HPDE6-E6E7 (cell line): Measurements from ENCODE around the gene SP7.
A peak's percentile ranks its signal among the peaks of the same experiment; 100 is the strongest.
"Not testable (repeated sequence)": the region's sequence is repeated elsewhere in the genome, so short reads cannot be mapped to it uniquely, and the experiment has no call there.

ENCODE experiments used
- DNase-seq: peaks from one replicate; pipeline ENCODE4 v3.0.0; 2011; ENCODE audit warnings: missing footprints; ENCODE audit errors: extremely low spot score

SP7 gene

DNA sequence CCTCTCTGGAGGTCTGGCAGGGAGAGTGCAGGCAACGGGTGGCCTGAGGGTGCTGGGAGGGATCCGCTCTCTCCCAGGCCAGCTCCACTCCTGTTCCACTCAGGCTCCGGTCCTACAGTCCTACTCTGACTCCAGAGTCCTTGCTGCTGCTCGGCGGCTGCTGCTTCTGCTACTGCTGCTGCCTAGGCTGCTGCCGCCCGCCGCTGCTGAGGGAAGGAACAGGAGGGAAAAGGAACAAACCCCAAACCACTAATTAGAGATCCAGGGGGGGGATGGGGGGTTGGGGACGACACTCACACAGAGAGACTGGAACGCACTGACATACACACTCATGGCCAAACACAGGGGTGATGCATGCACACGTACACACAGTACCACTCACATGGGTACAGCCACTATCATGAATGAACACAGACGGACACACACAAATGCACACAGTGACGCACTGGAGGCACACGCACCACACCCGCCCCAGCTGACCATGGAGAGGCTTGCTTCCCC lies at the start of gene SP7:
TSS of gene SP7 (minus strand) at position 174 of the 501 bp plus-strand sequence. CDS start 708 bp downstream, outside the sequence.
- DNase-seq, result no peak

DNA sequence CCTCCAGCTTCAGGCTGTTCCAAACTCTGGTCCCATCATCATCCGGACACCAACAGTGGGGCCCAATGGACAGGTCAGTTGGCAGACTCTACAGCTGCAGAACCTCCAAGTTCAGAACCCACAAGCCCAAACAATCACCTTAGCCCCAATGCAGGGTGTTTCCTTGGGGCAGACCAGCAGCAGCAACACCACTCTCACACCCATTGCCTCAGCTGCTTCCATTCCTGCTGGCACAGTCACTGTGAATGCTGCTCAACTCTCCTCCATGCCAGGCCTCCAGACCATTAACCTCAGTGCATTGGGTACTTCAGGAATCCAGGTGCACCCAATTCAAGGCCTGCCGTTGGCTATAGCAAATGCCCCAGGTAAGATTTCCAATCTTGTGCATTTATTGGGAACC lies 47.1 kb upstream of the SP7 start:
- no peak for DNase-seq

DNA sequence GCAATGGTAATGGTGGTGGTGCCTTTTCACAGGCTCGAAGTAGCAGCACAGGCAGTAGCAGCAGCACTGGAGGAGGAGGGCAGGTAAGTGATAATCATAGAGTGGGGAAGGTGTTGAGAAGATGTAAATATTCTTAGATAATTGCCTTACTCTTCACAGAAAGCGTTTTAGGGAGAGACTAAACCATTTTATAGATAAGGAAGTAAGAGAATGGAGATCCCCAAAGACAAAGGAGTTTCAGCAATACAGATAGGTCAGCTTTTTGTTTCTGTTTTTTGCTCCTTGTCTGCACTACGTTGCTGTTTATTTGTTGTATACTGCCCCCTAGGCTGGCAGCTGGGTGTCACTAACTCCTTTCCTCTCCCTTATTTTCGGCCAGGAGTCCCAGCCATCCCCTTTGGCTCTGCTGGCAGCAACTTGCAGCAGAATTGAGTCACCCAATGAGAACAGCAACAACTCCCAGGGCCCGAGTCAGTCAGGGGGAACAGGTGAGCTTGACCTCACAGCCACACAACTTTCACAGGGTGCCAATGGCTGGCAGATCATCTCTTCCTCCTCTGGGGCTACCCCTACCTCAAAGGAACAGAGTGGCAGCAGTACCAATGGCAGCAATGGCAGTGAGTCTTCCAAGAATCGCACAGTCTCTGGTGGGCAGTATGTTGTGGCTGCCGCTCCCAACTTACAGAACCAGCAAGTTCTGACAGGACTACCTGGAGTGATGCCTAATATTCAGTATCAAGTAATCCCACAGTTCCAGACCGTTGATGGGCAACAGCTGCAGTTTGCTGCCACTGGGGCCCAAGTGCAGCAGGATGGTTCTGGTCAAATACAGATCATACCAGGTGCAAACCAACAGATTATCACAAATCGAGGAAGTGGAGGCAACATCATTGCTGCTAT lies 45.8 kb upstream of the SP7 start:
- DNase-seq, result peak; percentile 74

DNA sequence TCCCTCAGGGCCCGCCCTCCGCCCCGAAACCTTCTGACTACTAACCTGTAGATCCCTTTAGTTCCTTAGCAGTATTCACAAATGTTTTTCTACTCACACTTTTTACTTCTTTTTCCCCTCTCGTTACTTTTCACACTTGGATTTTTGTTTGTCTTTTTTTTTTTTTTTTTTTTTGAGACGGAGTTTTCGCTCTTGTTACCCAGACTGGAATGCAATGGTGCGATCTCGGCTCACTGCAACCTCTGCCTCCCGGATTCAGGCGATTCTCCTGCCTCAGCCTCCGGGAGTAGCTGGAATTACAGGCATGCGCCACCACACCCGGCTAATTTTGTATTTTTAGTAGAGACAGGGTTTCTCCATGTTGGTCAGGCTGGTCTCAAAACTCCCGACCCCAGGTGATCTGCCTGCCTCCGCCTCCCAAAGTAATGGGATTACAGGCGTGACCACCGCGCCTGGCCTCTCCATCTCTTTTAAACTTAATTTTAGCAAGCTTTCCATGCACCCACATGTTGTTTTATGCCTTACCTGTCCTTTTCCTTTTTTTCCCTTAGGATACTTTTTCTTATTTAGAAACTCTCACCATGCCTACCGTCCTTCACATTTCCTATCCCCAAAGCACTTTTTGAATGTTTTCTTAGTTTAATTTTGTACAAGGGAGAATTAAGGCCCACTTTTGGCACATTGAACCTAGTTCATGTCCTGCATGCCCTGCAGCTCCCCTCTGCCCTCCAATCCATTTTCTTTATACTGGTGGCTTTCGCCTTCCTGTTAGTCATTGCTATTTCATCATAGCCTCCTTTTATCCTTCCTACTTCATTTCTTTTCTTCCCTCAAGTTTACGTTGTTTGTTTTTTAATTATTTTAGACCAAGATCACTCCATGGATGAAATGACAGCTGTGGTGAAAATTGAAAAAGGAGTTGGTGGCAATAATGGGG lies 44.9 kb upstream of the SP7 start:
- no peak for DNase-seq

DNA sequence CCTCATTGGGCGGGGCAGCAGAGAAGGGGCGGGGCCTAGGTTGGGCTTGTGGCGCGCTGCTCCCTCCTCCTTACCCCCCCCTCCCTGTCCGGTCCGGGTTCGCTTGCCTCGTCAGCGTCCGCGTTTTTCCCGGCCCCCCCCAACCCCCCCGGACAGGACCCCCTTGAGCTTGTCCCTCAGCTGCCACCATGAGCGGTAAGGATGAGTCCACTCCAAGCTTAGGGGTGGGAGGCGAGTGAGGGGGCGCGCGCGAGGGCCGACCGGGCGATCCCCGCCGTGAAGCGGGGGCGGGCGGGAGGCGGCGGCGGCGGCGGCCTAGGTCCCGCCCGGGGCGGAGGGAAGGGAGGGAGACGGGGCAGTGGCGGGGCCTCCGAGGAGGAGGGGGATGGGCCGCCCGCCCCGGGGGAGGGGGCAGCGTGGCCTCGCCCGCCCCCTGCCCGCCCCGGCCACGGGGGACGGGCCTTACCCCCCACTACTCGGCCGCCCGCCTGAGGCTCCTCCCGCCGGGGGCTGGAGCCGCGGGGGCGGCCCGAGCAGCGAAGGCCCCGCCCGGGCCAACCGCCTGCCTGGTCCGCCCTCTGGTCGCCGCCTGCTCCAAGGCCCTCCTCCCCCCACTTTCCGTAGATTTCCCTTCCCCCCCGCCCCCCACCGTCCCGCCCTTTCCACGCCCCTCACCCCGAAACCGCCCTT lies 44.1 kb upstream of the SP7 start, which contains the start of gene SP1:
TSS of gene SP1 (plus strand) at position 73 of the 690 bp plus-strand sequence. CDS start at position 189, 116 bp downstream.
- DNase-seq, result peak; percentile 74

DNA sequence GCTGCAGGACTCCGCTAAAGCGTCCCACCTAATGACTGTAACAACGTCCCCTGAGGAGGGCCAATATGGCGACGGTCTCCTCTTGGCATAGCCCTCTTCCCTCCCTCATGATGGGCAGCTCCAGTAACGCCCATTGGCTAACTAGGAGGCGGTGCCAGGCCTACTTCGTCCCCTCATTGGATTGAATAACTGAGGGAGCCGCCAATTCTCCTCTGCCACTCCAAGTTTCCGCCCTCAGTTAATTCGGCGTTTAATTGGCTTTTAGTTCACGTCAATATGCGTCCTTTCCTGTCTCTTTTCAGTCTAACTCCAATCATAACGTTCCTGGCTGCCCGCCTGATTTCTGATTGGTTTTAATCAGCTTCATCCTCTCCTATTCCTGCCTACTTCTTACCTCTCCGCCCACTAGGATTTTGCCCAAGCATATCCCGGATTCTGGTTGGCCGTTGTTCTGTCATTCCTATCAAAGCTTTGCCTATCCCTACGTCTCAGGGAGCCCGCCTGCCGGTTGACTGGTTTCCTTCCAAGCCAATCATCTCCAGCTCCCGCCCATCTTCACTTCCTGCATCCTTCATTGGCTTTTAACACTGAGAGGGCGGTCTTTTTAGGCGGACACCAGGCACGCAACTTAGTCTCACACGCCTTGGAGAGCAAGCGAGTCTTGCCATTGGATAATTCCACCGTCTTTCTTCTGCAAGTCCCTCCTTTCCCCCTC lies 43.4 kb upstream of the SP7 start:
- DNase-seq, result peak; percentile 93

DNA sequence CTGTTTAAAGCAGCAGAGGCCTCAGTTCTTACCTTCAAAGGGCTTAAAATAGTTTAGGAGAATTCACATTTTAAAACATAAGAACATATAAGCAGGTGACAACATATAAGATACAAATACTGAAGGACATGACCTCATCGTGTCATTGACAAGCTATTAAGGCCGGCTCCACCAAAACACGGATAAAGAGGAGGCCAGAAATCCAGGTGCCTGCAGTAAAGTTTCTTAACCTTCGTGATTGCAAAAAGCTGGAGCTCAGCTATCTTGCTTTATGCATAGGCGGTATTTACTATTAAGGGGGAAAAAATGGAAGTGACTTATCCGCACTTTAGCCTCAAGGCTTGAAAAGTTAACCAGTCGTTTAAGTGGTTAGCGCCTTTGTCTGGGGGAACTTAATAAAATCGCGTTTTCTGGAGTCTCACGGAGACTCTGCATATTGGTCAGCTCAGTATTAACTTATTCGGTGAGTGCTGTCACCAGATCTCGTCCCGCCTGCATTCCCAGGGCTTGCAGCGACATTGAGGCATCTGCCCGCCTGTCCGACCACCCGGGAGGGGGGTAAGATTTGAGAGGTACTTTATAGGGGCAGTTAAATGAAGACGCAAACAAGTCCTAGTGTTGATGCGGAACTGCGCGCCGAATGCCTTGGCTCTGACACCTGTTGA lies 42.7 kb upstream of the SP7 start:
- DNase-seq, result no peak

DNA sequence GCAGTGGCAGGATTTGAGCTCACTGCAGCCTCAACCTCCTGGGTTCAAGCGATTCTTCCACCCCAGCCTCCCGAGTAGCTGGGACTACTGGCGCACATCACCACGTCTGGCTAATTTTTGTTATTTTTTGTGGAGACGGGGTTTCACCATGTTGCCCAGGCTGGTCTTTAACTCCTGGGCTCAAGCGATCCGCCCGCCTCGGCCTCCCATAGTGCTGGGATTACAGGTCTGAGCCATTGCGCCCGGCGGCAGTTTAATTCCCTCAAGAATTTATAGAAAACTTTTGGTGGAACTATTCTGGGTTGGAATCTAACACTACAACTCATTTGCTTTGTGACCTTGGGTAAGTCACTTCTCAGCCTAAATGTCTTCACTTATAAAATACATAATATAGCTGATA lies 42.1 kb upstream of the SP7 start:
- DNase-seq, result no peak

DNA sequence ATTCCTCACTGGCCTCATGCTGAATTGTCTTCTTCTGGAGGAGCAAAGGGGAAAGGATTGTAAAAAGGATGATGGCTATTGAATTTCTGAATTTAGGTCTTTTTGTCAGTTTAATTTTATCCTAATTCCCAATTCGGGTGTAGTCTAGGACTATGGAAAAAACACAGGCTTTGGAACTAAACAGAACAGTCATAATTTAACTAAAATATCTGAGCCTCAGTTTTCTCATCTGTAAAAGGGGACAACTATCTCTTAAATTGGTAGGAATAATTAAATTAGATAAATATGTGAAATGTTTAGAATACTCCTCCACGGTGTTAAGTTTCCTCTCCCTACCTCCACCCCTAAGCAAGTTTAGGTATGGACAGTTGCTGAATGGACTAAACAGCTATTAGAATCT lies 40.6 kb upstream of the SP7 start:
- DNase-seq, result no peak

DNA sequence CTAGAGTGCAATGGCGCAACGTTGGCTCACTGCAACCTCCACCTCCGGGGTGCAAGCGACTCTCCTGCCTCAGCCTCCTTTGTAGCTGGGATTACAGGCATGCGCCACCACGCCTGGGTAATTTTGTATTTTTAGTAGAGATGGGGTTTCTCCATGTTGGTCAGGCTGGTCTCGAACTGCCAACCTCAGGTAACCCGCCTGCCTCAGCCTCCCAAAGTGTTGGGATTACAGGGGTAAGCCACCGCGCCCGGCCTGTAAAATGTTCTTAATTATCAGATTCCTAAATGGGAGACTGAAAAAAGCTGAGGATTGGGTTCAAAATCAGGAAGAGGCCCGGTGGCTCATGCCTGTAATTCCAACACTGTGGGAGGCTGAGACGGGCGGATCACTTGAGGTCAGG lies 38.1 kb upstream of the SP7 start:
- not testable (repeated sequence) for DNase-seq

DNA sequence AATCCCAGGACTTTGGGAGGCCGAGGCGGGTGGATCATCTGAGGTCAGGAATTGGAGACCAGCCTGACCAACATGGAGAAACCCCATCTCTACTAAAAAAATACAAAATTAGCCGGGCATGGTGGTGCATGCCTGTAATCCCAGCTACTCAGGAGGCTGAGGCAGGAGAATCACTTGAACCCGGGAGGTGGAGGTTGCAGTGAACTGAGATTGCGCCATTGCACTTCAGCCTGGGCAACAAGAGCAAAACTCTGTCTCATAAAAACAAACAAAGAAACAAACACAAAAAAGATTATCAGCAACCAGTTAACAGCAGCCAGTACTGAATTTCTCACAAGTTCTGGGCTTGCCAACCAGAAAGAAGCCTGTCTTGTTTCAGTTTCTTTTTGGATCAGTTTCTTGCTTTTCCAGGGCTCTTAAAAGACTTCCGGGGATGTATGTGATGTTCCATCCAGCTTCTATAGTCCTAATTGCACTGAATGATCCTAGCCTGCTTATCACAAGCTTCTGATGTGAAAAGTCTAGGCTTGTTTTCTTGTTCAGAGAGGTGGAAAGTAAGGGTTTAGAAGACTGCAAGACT lies 37.5 kb upstream of the SP7 start:
- not testable (repeated sequence) for DNase-seq

DNA sequence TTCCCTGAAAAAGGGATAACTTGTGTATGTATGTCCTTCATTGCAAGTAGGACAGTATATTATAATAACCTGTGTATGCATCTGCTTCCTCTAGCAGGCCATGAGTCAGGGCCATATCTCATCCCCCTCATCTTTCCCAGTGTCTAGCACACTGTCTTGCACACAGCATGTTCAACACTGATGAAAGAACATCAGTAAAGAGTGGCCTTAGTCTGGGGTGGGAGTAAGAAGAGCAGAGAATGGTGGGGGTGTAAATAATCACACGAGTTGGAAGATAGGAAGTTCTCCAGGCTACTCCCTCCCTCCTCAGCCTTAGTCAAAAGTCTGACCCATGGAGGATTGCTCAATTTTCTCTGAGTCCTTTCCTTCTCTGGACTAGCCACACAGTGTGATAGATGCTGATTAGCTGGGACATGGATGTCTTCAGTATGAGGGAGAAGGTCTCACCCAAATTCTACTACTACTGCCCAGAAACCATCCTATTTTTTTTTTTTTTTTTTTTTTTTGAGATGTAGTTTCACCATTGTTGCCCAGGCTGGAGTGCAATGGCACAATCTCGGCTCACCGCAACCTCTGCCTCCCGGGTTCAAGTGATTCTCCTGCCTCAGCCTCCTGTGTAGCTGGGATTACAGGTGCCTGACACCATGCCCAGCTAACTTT lies 29.2 kb upstream of the SP7 start:
- no peak for DNase-seq

DNA sequence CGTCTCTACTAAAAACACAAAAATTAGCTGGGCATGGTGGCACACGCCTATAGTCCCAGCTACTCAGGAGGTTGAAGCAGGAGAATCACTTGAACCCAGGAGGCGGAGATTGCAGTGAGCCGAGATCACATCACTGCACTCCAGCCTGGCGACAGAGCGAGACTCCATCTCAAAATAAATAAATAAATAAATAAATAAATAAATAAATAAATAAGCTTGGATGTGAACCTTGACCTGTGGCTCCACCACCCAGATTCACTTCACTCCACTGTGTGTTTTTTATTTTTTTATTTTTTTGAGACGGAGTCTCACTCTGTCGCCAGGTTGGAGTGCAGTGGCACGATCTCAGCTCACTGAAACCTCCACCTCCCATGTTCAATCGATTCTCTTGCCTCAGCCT lies 25.5 kb upstream of the SP7 start:
- not testable (repeated sequence) for DNase-seq

DNA sequence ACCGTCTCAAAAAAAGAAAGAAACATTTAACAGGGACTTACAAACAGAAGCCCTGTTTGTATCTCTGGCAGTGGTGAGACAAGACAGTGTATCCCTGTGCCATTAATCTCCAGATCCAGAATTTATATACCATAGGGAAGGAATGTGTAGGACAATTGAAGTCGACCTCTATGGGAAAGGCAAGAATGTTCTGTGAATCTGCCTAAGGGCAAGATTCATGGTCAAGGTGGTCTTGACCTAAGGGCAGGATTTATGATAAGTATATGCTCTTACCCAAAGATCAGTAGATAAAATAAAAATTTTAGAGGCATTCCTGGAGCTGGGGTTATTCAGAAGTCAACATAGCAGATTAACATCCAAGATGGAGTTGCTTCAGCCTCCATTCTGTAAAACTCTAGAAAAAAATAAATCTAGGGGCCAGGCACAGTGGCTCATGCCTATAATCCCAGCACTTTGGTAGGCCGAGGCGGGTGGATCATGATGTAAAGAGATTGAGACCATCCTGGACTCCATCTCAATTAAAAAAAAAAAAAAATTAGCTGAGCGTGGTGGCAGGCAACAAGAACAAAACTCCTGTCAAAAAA lies 22.8 kb upstream of the SP7 start:
- DNase-seq, result no peak

DNA sequence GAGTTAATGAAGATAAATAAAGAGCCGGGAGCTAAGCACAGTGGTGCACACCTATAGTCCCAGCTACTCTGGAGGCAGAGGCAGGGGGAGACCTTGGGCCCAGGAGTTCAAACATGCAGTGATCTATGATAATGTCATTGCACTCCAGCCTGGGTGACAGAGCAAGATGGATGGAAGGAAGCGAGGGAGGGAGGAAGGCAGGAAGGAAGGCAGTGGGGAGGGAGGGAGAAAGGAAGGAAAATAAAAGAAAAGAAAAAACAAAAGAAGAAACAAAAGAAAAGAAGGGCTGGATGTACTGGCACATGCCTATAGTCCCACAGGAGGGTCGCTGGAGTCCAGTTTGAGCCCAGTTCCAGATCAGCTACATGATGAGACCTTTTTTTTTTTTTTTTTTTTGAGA lies 19.0 kb upstream of the SP7 start:
- no peak for DNase-seq

DNA sequence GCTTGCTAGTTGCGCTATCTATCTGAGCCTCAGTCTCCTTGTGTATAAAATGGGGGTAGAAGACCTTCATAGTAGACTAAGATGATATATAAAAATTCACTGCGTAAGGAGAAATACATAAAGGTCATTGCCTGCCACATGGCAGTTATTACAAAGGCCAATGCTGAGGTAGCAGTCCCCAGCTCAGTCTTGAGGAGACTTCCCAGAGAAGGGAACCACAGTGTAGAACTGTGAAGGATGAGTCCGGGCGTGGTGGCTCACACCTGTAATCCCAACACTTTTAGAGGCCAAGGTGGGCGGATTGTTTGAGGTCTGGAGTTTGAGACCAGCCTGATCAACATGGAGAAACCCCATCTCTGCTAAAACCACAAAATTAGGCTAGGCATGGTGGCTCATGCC lies 17.1 kb upstream of the SP7 start:
- DNase-seq, result no peak

DNA sequence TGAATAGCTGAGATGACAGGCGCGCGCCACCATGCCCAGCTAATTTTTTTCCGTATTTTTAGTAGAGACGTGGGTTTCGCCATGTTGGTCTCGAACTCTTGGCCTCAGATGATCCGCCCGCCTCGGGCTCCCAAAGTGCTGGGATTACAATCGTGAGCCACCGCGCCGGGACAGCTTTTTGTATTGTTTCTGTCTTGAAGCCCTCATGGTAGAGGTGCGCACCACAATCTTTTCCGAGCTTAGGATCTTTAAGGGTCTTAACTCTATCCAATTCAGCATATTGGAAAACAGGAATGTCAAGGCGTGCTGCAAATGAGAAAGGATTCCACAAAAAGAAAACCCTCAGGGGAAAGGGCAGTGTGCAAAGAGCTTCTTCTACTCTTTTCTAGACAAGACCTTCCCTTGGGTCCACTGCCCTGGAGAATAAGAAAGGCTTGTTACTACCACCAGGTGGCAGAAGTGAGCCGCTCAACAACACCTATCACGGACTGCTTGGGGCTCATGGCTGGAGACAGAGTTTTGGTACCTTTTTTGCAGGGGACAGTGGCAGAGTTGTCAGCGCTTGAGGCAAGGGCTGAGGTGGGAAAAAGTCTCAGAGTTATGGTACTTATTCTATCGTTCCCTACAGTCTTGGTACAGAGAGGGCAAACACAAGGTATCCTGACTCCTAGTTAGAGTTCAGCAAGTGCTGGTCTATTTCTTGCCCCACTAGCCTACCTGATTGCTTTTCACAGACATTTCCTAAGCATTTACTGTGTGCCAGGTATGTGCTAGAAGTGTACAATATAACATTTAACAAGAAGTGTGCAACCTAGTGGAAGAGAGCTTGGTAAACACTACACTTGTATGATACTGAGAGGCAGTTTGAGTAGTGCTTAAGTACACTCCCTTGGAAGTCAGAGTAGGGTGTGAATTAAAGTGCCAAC lies 16.4 kb upstream of the SP7 start:
- DNase-seq, result no peak

DNA sequence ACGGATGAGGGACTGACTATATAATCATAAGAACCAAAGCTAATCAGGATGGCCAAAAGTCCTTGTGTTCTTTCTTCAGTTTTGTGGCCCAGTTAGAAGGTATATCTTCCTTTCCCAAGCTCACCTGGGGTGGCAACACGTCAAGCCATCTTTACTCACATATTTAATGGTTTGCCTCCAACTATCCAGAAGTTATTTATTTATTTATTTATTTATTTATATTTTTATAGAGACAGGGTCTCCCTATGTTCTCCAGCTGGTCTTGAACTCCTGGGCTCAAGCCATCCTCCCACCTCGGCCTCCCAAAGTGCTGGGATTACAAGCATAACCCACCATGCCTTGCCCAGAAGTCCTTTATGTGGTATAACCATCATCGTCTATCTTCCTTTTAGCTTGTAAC lies 11.8 kb upstream of the SP7 start:
- DNase-seq, result no peak
